HG03064 (cell line): Measurements from ENCODE around the gene WASF3.

Experiments used
- ATAC-seq: cut with Tn5 transposase; IDR thresholded peaks from one replicate; pipeline ENCODE4 v1.9.1; 2021; ENCODE audit warnings: low read depth; ENCODE audit not compliant: unreplicated experiment

The WASF3 gene

GRCh38 chr13:26677156-26677555 lies 119.7 kb downstream of the WASF3 start:
- ATAC-seq: no peak

GRCh38 chr13:26678330-26678729 lies 120.8 kb downstream of the WASF3 start:
- ATAC-seq: no peak

- ATAC-seq: no peak
Observed at GRCh38 chr13:26678796-26679195, 121.3 kb downstream of the WASF3 start.

GRCh38 chr13:26679411-26680122 lies 122.1 kb downstream of the WASF3 start:
- ATAC-seq: no peak

GRCh38 chr13:26680123-26680450 lies 122.6 kb downstream of the WASF3 start:
- ATAC-seq: no peak

- no peak for ATAC-seq
Observed at GRCh38 chr13:26680572-26680971, 123.1 kb downstream of the WASF3 start.

- no peak for ATAC-seq
Observed at GRCh38 chr13:26681036-26681435, 123.6 kb downstream of the WASF3 start.

- ATAC-seq: no peak
Observed at GRCh38 chr13:26682606-26683005, 125.1 kb downstream of the WASF3 start.

- no peak for ATAC-seq
Observed at GRCh38 chr13:26685606-26686005, 128.1 kb downstream of the WASF3 start.

- ATAC-seq: no peak
Observed at GRCh38 chr13:26686285-26686684, 128.8 kb downstream of the WASF3 start.

GRCh38 chr13:26688286-26688685 lies 130.8 kb downstream of the WASF3 start:
- ATAC-seq: no peak

GRCh38 chr13:26688980-26689379 lies 131.5 kb downstream of the WASF3 start:
- no peak for ATAC-seq

GRCh38 chr13:26693749-26694463 lies 136.4 kb downstream of the WASF3 start:
- ATAC-seq: no peak

- ATAC-seq: no peak
Observed at GRCh38 chr13:26694609-26695359, 137.3 kb downstream of the WASF3 start.

- ATAC-seq: no peak
Observed at GRCh38 chr13:26695360-26695705, 137.8 kb downstream of the WASF3 start.

GRCh38 chr13:26695891-26696311 lies 138.4 kb downstream of the WASF3 start:
- no peak for ATAC-seq

GRCh38 chr13:26697069-26697955 lies 139.8 kb downstream of the WASF3 start:
- no peak for ATAC-seq

- no peak for ATAC-seq
Observed at GRCh38 chr13:26698392-26699196, 141.1 kb downstream of the WASF3 start.

GRCh38 chr13:26699197-26699490 lies 141.7 kb downstream of the WASF3 start:
- no peak for ATAC-seq

- ATAC-seq: no peak
Observed at GRCh38 chr13:26705536-26705935, 148.1 kb downstream of the WASF3 start.
